HG03196 (cell line): ENCODE measurements around the gene ELOA2.
"Not testable (repeated sequence)": the region's sequence is repeated elsewhere in the genome, so short reads cannot be mapped to it uniquely, and the experiment has no call there.

ENCODE experiments used
- ATAC-seq: cut with Tn5 transposase; IDR thresholded peaks from one replicate; pipeline ENCODE4 v1.9.1; 2021; ENCODE audit not compliant: unreplicated experiment

ELOA2 gene

DNA sequence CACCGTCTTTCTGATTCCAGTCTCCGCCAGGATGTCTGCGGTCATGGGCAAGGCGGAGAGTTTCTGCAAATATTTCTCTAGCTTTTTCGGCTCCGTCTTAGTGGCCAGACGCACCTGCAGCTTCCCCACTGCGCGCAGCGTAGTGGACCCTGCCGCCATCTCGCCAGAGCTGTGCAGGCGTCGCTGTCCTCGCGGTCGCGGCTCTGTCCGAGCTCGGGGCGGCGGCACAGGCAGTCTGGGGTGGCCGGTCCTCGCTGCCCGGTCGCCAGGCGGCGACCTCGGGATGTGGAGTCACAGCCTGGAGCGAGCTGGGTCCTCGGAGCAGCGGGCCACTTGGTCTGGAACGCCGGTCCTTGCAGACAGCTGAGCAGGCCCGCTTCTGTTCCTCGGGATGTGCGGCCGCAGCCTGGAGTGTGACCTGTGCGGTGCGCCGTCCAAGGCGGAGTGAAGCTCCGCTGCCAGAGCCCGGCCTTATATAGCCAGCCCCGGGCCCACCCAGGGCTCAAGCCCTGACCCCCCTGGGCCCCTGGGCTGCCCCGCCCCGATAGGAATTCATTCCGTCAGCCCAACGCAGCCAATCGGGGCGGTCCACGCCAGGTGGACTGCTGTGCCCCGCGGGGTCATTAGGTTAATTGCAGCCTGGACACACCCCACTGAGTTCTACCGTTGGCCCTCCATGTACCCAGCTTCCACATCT is 11.5 kb downstream of the ELOA2 start:
- not testable (repeated sequence) for ATAC-seq

DNA sequence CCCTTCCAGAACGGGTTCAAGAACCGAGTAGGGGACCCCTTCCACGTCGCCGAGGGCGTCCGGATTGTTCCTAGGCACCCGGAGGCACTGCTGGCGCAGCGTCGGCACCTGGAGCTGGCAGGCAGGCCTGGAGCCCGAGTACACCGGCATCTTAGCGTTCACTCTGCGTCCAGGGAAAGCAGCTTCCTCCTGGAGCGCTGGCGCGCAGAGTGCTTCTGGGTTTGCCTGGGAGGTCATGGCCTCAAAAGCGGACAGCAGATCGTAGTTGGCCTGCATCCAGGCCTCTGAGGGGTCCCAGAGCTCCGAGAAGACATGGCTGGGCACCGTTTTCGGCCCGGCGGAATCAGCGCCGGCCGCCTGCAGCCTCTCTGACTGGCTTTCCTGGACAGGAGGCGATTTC is 12.6 kb downstream of the ELOA2 start:
- ATAC-seq = not testable (repeated sequence)

DNA sequence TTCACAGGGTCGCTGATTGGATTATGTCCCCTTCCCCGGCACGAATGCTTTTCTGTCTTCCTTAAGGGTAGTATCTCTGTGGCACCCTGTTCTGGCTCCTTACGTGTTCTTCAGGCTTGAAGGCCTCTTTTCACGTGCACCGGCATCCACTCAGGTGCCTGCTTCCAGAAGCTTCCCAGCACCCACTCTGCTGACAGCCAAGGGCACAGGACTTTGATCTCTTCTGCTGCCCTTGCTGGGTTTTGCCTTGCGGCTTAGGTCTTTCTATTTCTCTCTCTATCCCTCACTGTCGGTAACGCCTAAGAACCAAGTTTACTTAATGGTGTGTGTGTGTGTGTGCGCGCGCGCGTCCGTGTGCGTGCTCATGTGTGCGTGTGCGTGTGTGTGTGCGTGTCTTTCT is 14.7 kb downstream of the ELOA2 start:
- ATAC-seq = not testable (repeated sequence)

DNA sequence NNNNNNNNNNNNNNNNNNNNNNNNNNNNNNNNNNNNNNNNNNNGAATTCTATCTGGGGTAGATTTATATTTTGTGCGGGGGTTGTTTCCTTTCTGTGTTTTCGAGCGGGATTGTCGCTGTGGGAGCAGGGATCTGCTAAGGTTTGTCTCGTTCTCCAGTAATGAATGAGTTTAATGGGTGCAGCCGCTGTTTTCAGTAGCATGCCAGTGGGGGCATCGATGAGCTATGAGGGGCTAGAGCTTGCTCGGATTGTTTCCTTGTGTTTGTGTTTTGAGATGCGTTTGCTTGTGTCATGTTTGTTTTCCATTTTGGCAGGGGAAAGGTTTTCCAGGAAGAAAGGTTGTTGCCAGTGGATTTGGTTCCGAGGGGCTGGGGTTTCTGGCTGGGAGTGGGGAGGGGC is 15.6 kb downstream of the ELOA2 start:
- not testable (repeated sequence) for ATAC-seq
